ENCODE results near the gene NUP98.
"Not testable (repeated sequence)": the region's sequence is repeated elsewhere in the genome, so short reads cannot be mapped to it uniquely, and the experiment has no call there.

NUP98 gene

DNA sequence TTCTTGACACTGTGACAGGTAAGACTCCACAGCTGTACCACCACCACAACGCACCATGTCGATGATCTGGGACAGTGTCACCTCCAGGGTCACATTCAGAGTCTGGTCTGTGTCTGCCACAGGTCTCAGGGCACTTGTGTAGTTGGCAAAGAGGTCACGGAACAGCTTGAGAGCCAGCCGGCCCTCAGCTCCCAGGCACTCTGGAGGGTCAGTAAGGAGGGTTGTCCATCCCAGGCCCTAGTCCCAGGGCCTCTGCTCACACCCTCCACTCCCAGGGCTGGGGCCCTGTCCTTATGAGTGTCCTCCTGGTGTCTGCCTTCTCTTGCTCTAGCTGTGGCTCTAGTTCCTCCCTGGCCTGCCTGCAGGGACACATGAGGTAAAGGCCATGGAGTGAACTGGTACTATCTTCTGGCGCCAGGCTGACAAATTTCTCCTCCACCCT, 127.6 kb downstream of the NUP98 start:
- DNase-seq (ENCODE audit: low spot score) = no peak

GRCh38 chr11:3669128-3669527, 128.2 kb downstream of the NUP98 start:
- no peak for DNase-seq (ENCODE audit: low spot score)

- DNase-seq (ENCODE audit: low spot score) = no peak
Observed at GRCh38 chr11:3667149-3668035, 130.0 kb downstream of the NUP98 start.

DNA sequence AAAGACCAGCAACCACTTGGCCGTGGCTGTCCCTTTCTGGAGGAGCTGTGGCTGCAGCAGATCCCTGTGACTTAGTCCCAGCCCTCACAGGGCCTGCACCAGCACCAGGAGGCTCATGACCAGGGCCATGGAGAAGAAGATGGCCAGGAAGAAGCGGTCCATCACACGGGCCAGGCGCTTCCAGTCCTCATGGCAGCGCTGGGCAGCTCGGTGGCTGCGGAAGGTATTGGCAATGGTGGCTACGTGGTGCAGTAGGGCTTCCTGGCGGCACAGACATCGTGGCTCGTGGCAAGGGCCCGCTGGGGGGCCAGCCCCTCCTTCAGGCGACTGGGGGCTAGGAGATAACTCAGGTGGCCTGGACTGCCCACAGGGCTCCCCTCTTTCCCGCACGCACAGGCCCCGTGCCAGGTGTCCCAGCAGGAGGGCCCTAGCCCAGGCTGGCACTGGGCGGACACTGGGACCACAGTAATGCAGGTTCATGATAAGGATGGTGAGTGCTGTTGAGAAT, 131.3 kb downstream of the NUP98 start:
- no peak for DNase-seq (ENCODE audit: low spot score)

DNA sequence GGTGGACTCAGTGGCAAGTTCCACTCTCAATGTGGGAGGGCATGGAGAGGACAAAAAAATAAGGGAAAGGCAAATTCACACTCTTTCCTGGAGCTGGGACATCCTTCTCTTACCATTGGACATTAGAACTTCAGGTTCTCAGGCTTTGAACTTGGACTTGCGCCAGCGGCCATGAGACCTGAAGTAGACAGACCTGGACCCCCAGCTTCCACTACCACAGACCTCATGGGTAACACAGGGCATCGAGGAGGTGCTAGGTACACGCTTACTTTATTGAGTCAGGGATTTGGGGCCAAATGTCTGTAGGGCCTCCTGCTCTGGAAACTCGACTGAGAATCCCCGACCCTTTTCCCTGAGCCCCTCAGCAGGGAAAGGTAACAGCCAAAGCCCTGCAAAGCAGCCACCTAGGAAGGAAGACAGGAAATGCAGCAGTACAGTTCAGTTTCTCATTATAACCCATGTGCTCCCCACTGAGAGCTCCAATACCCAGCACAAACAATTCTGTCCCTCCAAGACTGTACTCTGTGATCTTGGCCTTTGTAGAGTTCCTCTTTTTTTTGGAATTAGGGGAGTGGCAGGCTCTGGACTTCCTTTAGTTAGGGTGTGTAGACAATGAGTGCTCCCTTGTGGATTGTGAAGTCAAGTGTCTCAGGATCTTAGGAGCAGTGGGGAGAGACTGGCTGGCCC, 131.9 kb downstream of the NUP98 start:
- no peak for DNase-seq (ENCODE audit: low spot score)

- no peak for DNase-seq (ENCODE audit: low spot score)
Observed at GRCh38 chr11:3664032-3664630, 133.2 kb downstream of the NUP98 start.

GRCh38 chr11:3662856-3663255, 134.5 kb downstream of the NUP98 start:
- DNase-seq (ENCODE audit: low spot score) = no peak

GRCh38 chr11:3660960-3661359, 136.4 kb downstream of the NUP98 start:
- DNase-seq (ENCODE audit: low spot score) = no peak

DNA sequence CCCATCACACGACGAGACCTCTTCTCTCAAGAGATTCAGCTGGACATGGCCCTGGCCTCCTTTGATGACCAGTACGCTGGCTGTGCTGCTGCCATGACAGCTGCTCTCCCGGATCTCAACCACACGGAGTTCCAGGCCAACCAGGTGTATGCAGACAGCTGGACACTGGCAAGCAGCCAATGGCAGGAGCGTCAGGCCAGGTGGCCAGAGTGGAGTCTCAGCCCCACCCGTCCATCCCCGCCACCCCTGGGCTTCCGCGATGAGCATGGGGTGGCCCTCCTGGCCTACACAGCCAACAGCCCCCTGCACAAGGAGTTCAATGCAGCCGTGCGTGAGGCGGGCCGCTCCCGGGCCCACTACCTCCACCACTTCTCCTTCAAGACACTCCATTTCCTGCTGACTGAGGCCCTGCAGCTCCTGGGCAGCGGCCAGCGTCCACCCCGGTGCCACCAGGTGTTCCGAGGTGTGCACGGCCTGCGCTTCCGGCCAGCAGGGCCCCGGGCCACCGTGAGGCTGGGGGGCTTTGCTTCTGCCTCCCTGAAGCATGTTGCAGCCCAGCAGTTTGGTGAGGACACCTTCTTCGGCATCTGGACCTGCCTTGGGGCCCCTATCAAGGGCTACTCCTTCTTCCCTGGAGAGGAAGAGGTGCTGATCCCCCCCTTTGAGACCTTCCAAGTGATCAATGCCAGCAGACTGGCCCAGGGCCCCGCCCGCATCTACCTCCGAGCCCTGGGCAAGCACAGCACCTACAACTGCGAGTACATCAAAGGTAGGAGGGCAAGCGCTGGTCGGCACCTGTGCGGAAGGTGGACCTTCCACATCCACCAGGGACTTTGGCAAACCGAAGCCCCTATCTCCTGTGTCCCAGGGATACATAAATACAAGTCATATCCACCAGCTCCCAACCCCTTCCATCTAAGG, 137.5 kb downstream of the NUP98 start:
- no peak for DNase-seq (ENCODE audit: low spot score)

GRCh38 chr11:3658252-3658651, 139.1 kb downstream of the NUP98 start:
- no peak for DNase-seq (ENCODE audit: low spot score)

DNA sequence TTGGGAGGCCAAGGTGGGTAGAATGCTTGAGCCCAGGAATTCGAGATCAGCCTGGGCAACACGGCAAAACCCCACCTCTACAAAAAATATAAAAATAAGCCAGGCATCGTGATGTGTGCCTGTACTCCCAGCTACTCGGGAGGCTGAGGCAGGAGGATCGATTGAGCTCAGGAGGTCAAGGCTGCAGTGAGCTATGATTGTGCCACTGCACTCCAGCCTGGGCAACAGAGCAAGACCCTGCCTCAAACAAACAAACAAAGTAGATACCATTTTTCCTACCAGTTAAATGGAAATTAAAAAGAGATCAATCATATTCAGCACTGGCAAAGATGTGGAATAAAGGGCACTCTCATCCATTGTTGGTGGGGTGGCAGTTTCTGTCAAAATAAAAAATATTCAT, 140.0 kb downstream of the NUP98 start:
- DNase-seq (ENCODE audit: low spot score) = not testable (repeated sequence)

- no peak for DNase-seq (ENCODE audit: low spot score)
Observed at GRCh38 chr11:3655547-3655946, 141.8 kb downstream of the NUP98 start.

- not testable (repeated sequence) for DNase-seq (ENCODE audit: low spot score)
Observed at GRCh38 chr11:3652514-3652913, 144.8 kb downstream of the NUP98 start.

- not testable (repeated sequence) for DNase-seq (ENCODE audit: low spot score)
Observed at GRCh38 chr11:3649374-3649773, 148.0 kb downstream of the NUP98 start.

GRCh38 chr11:3648843-3649242, 148.5 kb downstream of the NUP98 start:
- DNase-seq (ENCODE audit: low spot score) = not testable (repeated sequence)

DNA sequence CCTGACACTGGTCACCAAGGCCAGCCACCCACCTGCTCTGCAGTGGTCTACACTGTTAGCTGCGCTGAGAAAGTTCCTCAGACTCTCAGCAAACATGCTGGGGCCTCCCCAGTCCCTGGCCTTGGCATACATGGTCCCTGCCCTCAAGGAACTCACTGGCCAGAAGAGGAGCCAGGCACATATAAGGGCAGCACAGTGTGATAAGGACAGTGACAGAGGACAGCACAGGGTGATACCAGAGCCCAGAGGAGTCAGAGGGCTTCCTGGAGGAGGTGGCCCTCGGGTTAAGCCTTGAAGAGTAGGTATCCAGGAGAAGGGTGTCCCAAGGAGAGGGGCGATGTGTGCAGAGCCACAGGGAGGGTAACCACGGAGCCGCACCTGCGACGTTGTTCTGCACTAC, 151.8 kb downstream of the NUP98 start:
- DNase-seq (ENCODE audit: low spot score) = no peak

GRCh38 chr11:3644817-3645235, 152.5 kb downstream of the NUP98 start, which contains the start of gene ART1:
Gene ART1, plus strand, starts transcription at chr11:3645128. Its CDS starts 14,086 bp downstream, at chr11:3659214.
- no peak for DNase-seq (ENCODE audit: low spot score)

DNA sequence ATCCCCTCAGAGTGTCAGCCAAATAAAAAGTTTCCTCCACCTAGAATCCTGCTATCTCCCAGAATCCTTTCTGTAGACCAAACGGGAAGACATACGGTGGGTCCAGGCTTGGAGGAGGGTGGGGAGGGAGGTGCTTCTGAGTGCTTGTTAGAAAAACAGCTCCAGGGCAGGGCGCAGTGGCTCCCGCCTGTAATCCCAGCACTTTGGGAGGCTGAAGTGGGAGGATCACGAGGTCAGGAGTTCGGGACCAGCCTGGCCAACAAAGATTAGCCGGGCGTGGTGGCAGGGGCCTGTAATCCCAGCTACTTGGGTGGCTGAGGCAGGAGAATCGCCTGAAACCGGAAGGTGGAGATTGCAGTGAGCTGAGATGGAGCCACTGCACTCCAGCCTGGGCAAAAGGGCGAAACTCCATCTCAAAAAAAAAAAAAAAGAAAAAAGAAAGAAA, 154.2 kb downstream of the NUP98 start:
- DNase-seq (ENCODE audit: low spot score) = not testable (repeated sequence)

DNA sequence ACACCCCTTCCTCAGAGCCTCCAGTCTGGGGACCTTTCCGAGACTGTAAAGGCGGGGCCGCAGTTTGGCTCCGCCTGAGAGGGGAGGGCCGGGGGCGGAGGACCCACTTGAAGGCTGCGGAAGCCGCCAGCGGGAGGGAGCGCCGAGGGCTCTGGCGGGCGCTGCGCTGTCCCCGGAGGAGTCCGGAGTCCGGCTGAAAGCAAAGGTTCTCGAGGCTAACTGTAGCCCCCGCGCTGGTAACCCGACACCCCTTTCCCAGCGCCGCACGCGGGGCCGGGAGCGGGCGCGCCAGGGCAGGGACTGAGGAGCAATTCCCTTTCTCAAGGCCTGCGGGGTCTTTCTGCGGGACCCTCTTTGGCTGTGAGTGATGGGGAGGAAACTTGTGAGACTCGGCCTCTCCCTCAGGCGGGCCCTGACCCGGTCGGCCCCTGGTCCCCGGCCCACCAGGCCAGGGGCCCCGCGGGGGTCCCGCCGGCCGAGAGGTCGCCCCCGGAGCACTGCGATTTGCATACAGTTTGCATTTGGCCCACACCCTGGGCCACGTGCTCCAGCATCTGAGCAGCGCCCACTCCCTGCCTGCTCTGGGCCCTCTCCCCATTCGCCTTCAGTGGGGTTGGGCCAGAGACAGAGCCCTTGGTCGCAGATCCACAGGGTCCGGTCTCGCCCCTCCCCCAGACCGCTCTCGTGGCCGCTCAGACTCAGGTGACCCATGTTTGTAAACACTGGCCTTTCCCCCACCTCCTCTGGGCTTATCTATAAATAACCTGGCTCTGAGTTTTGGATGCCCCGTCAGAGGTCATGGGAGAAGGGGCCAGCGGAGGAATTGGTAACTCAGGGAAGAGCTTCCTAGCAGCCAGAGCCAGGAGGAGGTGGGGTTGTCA, 155.0 kb downstream of the NUP98 start:
- DNase-seq (ENCODE audit: low spot score) = no peak

GRCh38 chr11:3641701-3642070, 155.7 kb downstream of the NUP98 start, which contains the start of gene ART5:
Gene ART5, minus strand, starts transcription at chr11:3641992. Its CDS starts 130 bp downstream, at chr11:3641862.
- DNase-seq (ENCODE audit: low spot score) = no peak
